HPDE6-E6E7 (cell line): Measurements from ENCODE around the gene P2RY8.
"Not testable (repeated sequence)": the region's sequence is repeated elsewhere in the genome, so short reads cannot be mapped to it uniquely, and the experiment has no call there.

Experiments used
- DNase-seq: peaks from one replicate; pipeline ENCODE4 v3.0.0; 2011; ENCODE audit warnings: missing footprints; ENCODE audit errors: extremely low spot score

The P2RY8 gene

GRCh38 chrX:1545776-1546408 is 8.9 kb upstream of the P2RY8 start:
- DNase-seq = no peak

- DNase-seq = no peak
Measured at GRCh38 chrX:1542994-1543725, 6.2 kb upstream of the P2RY8 start.

GRCh38 chrX:1539146-1539545 is 2.2 kb upstream of the P2RY8 start:
- DNase-seq = not testable (repeated sequence)

- DNase-seq = not testable (repeated sequence)
Measured at GRCh38 chrX:1537716-1538090, 718 bp upstream of the P2RY8 start.

- DNase-seq = no peak
Measured at GRCh38 chrX:1536712-1537030, 314 bp downstream of the P2RY8 start.

GRCh38 chrX:1535241-1536041 is 1.5 kb downstream of the P2RY8 start:
- DNase-seq = no peak

- DNase-seq = no peak
Measured at GRCh38 chrX:1534301-1535168, 2.5 kb downstream of the P2RY8 start.

- DNase-seq = no peak
Measured at GRCh38 chrX:1533058-1533457, 3.9 kb downstream of the P2RY8 start.

- DNase-seq = no peak
Measured at GRCh38 chrX:1531096-1531890, 5.7 kb downstream of the P2RY8 start.

- DNase-seq = no peak
Measured at GRCh38 chrX:1529756-1530155, 7.2 kb downstream of the P2RY8 start.

- no peak for DNase-seq
Measured at GRCh38 chrX:1529328-1529727, 7.7 kb downstream of the P2RY8 start.

- DNase-seq = no peak
Measured at GRCh38 chrX:1528884-1529203, 8.1 kb downstream of the P2RY8 start.

- DNase-seq = no peak
Measured at GRCh38 chrX:1528186-1528883, 8.7 kb downstream of the P2RY8 start.

GRCh38 chrX:1527457-1527856 is 9.5 kb downstream of the P2RY8 start:
- DNase-seq = no peak

GRCh38 chrX:1526565-1526964 is 10.4 kb downstream of the P2RY8 start:
- DNase-seq = no peak

GRCh38 chrX:1525583-1526355 is 11.2 kb downstream of the P2RY8 start:
- DNase-seq = no peak

GRCh38 chrX:1524874-1525582 is 12.0 kb downstream of the P2RY8 start:
- DNase-seq = no peak

GRCh38 chrX:1522905-1523304 is 14.1 kb downstream of the P2RY8 start:
- not testable (repeated sequence) for DNase-seq

GRCh38 chrX:1521459-1521956 is 15.5 kb downstream of the P2RY8 start:
- DNase-seq = no peak
